ENCODE data around the gene THEMIS. TPM values are rescaled to one million over a fixed set of nuclear protein-coding genes. Genes with fewer than 3 reads are reported as not detected.

The THEMIS gene
- total and polyA plus RNA-seq, 2 of the 4 experiments (the other 2 are of a cell fraction), result not detected

DNA sequence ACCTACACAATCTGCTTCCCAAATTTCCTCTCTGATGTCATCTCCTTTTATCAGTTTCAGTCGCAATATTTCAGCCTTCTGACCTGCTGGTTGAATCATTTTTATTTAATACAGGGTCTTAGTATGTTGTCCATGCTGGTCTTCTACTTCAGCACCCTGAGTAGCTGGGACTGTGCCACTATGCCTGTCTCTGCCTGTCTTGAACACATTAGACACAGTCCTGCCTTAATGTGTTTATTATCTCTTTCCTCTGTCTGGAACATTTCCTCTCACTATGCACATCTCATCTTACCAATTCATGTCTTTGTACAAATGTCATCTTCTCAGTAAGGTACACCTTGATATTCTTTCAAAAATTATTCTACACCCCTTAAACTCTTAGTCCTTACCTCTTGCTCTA lies 106.5 kb downstream of the THEMIS start:
- CTCF ChIA-PET, result no interaction called here
- WGBS, 2 experiments (ENCODE audit: extremely low coverage in 2 of 2, insufficient read length in 1 of 2), result no CpG with 5 or more reads among the region's 1 CpG

More for the DNA sequence above, 106.5 kb downstream of the THEMIS start:
- in situ Hi-C loops (cut with MboI; ENCODE audit: low sequenced_read_pairs) (no loop called here), intact Hi-C loops (cut with micrococcal nuclease) (no loop called here), dilution Hi-C loops (cut with HindIII; ENCODE audit: low sequenced_read_pairs, unreplicated experiment) (no loop called here)
- H3K14ac ChIP-seq (replicated peaks; ENCODE audit: low read depth, low read length), result no peak overlapping the region
- H3K23ac ChIP-seq (ENCODE audit: low read depth, low read length), result no peak overlapping the region
- ATAC-seq (ENCODE audit: low read depth) (no peak), DNase-seq (no peak)
- H2BK15ac ChIP-seq (ENCODE audit: low read depth, low read length), result no peak overlapping the region
- no peak overlapping the region for H2AK5ac ChIP-seq (ENCODE audit: low read depth, low read length)
- H3K9ac ChIP-seq (ENCODE audit: low read depth, low read length), result no peak overlapping the region
- no peak overlapping the region for H3K4me3 ChIP-seq (ENCODE audit: insufficient read depth, low read depth, low read length)
- BruUV-seq (replicated peaks), result no TSS peak
- no peaks in the 10 kb centered on the region; the same call in 1 of the 2 replicates for H3K9me3 ChIP-seq (ENCODE audit: control insufficient read depth, insufficient read depth, low read length)
- H4K5ac ChIP-seq (ENCODE audit: low read depth, low read length), result no peak overlapping the region
- H2BK5ac ChIP-seq (ENCODE audit: low read depth, low read length, poor library complexity, severe bottlenecking), result no peak overlapping the region
- H3K9me1 ChIP-seq (ENCODE audit: insufficient read depth, low read length), result no peaks in the 10 kb centered on the region
- no peak overlapping the region for H4K91ac ChIP-seq (ENCODE audit: insufficient read depth, low read depth, low read length)
- TF ChIP-seq, protein P1, sequence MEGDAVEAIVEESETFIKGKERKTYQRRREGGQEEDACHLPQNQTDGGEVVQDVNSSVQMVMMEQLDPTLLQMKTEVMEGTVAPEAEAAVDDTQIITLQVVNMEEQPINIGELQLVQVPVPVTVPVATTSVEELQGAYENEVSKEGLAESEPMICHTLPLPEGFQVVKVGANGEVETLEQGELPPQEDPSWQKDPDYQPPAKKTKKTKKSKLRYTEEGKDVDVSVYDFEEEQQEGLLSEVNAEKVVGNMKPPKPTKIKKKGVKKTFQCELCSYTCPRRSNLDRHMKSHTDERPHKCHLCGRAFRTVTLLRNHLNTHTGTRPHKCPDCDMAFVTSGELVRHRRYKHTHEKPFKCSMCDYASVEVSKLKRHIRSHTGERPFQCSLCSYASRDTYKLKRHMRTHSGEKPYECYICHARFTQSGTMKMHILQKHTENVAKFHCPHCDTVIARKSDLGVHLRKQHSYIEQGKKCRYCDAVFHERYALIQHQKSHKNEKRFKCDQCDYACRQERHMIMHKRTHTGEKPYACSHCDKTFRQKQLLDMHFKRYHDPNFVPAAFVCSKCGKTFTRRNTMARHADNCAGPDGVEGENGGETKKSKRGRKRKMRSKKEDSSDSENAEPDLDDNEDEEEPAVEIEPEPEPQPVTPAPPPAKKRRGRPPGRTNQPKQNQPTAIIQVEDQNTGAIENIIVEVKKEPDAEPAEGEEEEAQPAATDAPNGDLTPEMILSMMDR (conservative IDR thresholded peaks at IDR 0.05; ENCODE audit: low read depth, low read length), result no peak
- TF ChIP-seq FOS (IDR thresholded peaks at IDR 0.05; ENCODE audit: low read depth, low read length) (no peak), NFE2L2 (IDR thresholded peaks at IDR 0.05; ENCODE audit: low read depth, low read length) (no peak), MAZ (IDR thresholded peaks at IDR 0.05; ENCODE audit: borderline replicate concordance, low read depth, low read length) (no peak), BHLHE40 (IDR thresholded peaks at IDR 0.05; ENCODE audit: low read depth, low read length) (no peak), POLR2A (IDR thresholded peaks at IDR 0.05; ENCODE audit: low read depth, low read length) (no peak), RAD21 (IDR thresholded peaks at IDR 0.05; ENCODE audit: low read length) (no peak), CEBPB (IDR thresholded peaks at IDR 0.05; ENCODE audit: low read depth, low read length) (no peak), MXI1 (IDR thresholded peaks at IDR 0.05; ENCODE audit: borderline replicate concordance, low read depth, low read length) (no peak), MAFK (IDR thresholded peaks at IDR 0.05; ENCODE audit: low read depth, low read length) (no peak), RFX5 (IDR thresholded peaks at IDR 0.05; ENCODE audit: low read depth, low read length) (no peak), CHD1 (IDR thresholded peaks at IDR 0.05; ENCODE audit: low read depth, low read length) (no peak), RCOR1 (IDR thresholded peaks at IDR 0.05; ENCODE audit: insufficient replicate concordance, low read length) (no peak)
- TF ChIP-seq, protein P2, sequence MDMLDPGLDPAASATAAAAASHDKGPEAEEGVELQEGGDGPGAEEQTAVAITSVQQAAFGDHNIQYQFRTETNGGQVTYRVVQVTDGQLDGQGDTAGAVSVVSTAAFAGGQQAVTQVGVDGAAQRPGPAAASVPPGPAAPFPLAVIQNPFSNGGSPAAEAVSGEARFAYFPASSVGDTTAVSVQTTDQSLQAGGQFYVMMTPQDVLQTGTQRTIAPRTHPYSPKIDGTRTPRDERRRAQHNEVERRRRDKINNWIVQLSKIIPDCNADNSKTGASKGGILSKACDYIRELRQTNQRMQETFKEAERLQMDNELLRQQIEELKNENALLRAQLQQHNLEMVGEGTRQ (IDR thresholded peaks at IDR 0.05; ENCODE audit: low read depth, low read length), result no peak
- TF ChIP-seq, protein P3, sequence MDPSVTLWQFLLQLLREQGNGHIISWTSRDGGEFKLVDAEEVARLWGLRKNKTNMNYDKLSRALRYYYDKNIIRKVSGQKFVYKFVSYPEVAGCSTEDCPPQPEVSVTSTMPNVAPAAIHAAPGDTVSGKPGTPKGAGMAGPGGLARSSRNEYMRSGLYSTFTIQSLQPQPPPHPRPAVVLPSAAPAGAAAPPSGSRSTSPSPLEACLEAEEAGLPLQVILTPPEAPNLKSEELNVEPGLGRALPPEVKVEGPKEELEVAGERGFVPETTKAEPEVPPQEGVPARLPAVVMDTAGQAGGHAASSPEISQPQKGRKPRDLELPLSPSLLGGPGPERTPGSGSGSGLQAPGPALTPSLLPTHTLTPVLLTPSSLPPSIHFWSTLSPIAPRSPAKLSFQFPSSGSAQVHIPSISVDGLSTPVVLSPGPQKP (IDR thresholded peaks at IDR 0.05; ENCODE audit: borderline replicate concordance, low read depth, low read length), result no peak
- peaks cover 9% of the 10 kb centered on the region; the same call in 1 of the 2 replicates for H3K27me3 ChIP-seq (ENCODE audit: control insufficient read depth, insufficient read depth, low read length)
- H3K4me1 ChIP-seq (ENCODE audit: control insufficient read depth, insufficient read depth, low read length), result no peaks in the 10 kb centered on the region
- no peak overlapping the region for H2BK120ac ChIP-seq (ENCODE audit: low read depth, low read length)
- H3K4ac ChIP-seq (ENCODE audit: low read depth, low read length), result no peak overlapping the region
- POLR2A ChIA-PET (ENCODE audit: unreplicated experiment), result no interaction called here
- no peaks in the 10 kb centered on the region for H3K79me1 ChIP-seq (ENCODE audit: low read depth in 1 of 2, low read length in 2 of 2)
- no peaks in the 10 kb centered on the region for H3K36me3 ChIP-seq (ENCODE audit: control insufficient read depth, insufficient read depth, low read length)
- H3K18ac ChIP-seq (ENCODE audit: low read depth, low read length), result no peak overlapping the region
- no peak overlapping the region for H2AK9ac ChIP-seq (replicated peaks; ENCODE audit: low read depth, low read length, poor library complexity)
- H4K20me1 ChIP-seq (ENCODE audit: insufficient read depth, low read length), result no peaks in the 10 kb centered on the region
- H4K8ac ChIP-seq (ENCODE audit: low read depth in 2 of 2, low read length in 2 of 2), result no peak overlapping the region
- no peak overlapping the region for H2BK20ac ChIP-seq (ENCODE audit: low read depth, low read length)
- H2AFZ ChIP-seq (replicated peaks; ENCODE audit: low read length, poor library complexity), result no peak overlapping the region
- no peak overlapping the region for H3K56ac ChIP-seq (ENCODE audit: extremely low read depth, insufficient read depth, low read length)
- no peak overlapping the region for H3K4me2 ChIP-seq (ENCODE audit: low read depth, low read length)
- H3K27ac ChIP-seq (ENCODE audit: insufficient read depth, low read length), result no peak overlapping the region

Measured in IMR-90 (cell line).